ENCODE data around the gene OMP.
A peak's percentile ranks its signal among the peaks of the same experiment; 100 is the strongest.
"Not testable (repeated sequence)": the region's sequence is repeated elsewhere in the genome, so short reads cannot be mapped to it uniquely, and the experiment has no call there.

Gene OMP, protein sequence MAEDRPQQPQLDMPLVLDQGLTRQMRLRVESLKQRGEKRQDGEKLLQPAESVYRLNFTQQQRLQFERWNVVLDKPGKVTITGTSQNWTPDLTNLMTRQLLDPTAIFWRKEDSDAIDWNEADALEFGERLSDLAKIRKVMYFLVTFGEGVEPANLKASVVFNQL

DNA sequence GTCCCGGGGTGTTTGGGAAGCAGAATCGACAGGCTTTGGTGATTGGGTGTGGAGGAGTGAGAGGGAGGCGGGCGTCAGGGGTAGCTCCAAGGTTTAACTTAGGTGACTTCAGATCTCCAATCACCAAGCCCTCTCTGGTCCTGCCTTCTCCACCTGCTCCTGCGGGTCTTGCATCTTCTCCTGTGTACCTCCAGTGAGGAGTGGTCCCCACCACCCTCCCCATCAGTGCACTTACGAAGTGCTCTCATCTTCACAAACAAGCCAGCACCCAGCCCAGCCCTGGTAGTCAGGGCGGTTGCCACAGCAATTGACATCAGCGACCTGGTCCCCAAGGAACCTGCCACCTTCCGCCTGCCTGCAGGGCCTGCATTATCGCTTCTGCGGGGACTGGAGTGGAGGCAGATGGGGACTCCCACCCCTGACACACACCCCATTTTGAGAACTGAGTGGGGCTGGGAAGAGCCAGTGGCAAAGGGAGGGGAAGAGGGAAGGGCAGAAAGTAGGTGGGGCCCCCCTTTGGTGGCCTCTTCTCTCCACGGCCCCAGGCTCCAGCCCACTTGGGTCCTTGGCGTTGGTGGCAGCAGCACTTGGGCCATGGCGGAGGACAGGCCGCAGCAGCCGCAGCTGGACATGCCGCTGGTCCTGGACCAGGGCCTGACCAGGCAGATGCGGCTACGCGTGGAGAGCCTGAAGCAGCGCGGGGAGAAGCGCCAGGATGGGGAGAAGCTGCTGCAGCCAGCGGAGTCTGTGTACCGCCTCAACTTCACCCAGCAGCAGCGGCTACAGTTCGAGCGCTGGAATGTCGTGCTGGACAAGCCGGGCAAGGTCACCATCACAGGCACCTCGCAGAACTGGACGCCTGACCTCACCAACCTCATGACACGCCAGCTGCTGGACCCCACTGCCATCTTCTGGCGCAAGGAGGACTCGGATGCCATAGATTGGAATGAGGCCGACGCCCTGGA is at the start of gene OMP:
Gene OMP, plus strand, starts transcription at position 595 of the 965 bp plus-strand sequence. Its CDS starts 0 bp downstream, at position 595.
- DNase-seq, result no peak

DNA sequence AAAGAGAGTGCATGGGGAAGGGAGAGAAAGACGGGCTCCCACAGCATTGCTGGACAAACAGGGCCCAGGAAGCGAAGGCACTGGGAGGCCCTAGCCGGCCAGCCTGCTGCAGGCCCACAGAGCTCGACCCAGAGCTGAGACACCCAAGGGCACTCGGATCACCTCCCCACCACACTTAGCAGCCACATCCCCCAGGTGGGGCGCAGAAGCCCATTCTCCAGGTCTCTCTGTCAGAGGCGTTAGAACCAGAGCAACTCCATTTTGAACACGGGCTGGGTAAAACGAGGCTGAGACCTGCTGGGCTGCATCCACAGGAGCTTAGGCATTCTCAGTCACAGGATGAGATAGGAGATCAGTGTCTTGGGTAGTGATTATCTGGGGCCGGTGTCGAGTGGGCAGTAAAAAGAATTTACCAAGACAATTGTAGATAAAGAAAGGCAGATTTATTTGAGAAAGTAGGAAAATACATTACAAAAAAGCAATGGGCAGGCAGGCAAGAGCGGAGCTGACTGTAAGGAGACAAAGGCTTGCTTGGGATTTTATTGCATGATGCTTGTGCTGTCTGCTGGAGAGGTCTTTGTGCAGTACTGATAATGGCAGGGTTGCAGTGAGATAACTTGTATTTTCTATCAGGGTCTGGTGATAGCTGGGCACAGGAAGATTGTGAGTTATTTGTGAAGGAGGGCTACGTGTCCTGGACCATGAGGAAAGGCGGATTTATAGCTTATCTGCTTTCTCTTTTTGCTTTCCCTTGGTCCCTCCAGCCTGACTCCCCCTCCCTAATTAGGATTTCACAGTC is 49.2 kb upstream of the OMP start:
- DNase-seq, result no peak

DNA sequence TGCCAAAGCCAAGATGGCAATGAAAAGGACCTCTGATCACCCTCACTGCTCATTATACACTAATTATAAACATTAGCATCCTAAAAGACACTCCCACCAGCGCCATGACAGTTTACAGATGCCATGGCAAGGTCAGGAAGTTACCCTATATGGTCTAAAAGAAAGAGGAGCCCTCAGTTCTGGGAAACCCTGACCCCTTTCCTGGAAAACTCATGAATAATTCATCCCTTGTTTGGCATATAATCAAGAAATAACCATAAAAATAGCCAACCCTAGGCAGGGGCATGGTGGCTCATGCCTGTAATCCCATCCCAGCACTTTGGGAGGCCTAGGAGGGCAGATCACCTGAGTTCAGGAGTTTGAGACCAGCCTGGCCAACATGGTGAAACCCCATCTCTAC is 48.6 kb upstream of the OMP start:
- no peak for DNase-seq

DNA sequence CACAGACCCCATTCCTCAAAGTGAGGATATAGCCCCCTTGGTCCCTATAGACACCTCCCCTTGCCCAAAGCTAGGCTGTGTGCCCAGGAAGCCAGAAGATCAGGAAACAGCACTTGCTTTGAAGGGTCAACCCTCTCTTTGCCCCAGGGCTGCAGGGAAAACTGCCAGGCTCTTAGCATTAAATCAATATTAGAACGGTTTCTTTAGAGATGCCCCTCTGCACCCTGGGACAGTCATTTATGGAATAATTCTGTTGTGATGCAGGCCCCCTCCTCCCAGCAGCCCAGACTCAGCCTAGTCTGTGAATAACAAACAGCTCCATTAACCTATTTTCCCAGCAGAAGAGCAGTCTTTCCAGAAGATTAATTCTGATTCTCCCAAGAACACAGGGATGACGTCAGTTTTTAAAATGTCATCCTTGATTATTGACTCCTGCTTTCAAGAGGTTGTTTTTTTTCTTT is 47.5 kb upstream of the OMP start:
- no peak for DNase-seq

DNA sequence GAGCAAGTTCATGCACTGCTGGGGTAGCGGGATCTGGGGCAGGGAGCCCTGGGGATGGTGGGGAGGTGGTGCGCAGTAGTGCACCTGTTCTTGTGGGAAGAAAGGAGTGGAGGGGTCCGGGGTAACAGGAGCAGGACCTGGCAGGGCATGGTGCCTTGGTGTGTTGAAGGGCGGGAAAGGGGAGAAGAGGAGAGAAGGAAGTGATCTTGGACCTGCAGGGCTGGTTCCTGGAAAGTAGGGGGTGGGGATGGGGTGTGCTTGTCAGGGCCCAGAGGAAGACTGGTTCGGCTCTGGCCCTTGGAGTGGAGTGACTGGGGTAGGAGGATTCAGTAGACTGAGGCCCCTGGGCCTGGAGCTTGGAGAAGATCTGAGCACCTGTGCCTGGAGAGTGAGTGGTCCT is 46.7 kb upstream of the OMP start:
- no peak for DNase-seq

DNA sequence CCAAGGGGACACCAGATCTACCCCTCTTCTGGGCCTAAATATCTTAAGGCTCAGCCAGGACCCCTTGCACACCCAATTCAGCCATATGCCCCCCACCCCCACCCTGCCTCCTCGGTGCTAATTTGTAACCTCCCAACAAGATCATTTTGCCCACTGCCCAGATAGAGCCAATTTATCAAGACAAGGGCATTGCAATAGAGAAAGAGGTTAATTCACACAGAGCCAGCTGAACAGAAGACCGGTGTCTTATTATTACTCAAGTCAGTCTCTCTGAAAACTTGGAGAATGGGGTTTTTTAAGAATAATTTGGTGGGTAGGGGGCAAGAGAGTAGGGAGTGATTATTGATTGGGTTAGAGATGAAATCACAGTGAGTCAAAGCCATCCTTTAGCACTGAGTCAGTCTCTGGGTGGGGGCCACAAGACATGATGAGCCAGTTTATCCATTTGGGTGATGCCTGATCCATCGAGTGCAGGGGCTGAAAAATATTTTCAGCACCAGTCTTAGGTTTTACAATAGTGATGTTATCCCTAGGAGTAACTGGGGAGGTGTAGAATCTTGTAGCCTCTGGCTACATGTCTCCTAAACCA is 45.7 kb upstream of the OMP start:
- no peak for DNase-seq

DNA sequence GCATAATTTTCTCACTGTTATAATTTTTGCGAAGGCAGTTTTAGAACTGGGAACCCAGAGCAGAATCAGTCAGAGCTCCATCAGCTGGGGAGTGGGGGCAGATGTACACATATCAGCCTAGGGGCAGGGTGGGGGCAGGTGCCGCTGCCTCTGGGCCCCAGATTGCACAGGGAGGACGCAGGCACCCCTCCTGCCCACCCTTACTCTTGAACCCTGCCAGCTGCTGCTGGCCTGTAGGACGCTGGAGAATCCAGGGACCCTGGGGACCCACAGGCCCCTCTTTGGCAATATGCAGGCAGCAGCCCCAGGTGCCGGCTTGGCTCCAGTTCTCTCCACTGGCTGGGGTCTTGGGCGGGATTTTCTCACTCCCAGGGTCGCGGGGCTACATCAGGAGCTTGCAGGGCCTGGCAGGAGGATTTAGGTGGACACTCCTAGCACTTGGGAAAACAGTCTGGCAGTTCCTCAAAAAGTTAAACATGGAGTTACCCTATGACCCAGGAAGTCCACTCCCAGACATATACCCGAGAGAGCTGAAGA is 44.6 kb upstream of the OMP start:
- DNase-seq, result no peak

DNA sequence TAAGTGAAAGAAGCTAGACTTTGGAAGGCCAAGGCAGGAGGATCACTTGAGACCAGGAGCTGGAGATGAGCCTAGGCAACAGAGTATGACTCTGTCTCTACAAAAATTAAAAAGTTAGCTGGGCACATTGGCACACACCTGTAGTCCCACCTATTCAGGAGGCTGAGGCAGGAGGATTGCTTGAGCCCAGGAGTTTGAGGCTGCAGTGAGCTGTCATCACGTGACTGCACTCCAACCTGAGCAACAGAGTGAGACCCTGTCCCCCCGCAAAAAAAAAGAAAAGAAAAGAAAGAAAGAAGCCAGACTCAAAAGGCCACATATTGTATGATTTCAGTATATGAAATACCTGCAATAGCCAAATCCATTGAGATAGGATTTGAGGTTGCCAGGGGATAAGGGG is 43.7 kb upstream of the OMP start:
- no peak for DNase-seq

DNA sequence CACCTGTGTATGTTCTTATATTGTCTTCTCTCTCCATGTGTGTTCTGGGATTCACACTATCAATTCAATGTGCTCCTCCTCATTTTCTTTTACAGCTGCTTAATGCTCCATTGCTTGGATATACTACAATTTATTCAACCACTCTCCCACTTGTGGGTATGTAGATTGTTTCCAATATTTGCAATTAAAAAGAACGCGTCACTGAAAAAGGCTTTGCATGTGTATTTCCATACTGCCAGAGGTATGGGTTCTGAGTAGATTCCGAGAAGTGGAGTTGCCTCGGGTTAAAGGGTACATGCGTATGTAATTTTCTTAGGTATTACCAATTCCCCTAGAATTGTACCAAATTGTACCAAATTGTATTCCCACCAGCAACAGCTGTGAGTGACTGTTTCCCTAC is 42.8 kb upstream of the OMP start:
- DNase-seq, result no peak

DNA sequence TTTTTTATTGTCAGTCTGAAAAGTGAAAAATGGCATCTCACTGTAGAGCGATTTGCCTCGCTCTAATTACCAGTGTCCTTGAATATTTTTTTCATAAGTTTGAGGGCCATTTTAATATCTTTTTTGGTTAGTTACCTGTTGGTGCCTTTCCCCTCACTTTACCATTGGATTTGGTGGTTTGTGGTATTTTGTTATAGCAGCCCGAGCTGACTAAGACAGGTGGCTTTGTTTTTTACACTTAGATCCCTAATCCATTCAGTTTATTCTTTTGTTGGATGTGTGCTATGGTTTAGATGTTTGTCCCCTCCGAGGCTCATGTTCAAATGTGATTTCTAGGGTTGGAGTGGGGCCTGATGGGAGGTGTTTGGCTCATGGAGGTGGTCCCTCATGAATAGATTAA is 42.4 kb upstream of the OMP start:
- DNase-seq, result no peak

DNA sequence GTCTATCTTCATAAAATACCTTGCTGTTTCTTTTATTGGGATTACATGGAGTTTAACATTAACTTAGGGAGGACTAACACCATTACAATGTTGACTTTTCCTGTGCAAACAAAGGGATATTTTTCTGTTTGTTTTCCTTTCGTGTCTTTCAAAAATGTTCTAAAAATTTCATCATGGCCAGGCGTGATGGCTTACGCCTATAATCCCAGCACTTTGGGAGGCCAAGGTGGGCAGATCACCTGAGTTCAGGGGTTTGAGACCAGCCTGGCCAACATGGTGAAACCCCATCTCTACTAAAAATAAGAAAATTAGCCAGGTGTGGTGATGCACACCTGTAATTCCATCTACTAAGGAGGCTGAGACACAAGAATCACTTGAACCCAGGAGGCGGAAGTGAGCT is 41.4 kb upstream of the OMP start:
- DNase-seq, result not testable (repeated sequence)

DNA sequence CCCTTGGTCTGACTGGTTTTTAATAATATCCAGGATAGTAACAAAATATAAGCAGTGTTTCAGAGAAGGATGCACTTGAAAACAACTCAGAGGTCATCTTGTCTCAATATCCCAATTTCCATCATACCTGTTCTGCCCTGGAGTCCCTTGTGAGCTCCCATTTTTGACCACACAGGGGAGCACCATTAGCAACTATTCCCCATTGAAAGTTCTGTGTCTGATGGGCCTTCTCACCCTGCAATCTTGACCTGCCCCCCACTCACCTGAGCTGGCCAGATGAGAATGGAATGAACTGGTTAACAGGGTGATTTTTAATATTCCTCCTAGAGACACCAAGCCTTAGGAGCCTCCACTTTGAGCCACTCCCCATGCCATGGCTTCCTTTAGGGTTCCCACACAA is 39.7 kb upstream of the OMP start:
- no peak for DNase-seq

DNA sequence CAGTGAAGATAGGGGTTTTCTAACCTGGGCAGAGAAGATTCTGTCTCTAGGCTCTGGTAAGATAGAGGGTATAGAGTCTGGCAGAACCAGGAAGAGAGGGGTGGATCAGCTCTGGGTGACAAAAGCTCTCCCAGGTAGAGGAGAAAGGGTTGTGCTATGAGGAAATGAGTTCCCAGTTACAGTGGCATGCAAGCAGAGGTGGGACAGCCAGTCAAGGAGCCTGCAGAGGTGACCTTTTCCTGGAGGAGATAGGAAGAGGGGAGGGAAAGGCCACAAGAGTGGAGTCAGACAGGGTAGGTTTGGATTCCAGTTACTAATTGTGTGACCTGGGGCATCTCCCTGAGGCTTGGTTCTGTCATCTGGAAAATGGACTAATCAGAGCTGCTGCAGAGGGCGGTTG is 39.2 kb upstream of the OMP start:
- DNase-seq, result no peak

DNA sequence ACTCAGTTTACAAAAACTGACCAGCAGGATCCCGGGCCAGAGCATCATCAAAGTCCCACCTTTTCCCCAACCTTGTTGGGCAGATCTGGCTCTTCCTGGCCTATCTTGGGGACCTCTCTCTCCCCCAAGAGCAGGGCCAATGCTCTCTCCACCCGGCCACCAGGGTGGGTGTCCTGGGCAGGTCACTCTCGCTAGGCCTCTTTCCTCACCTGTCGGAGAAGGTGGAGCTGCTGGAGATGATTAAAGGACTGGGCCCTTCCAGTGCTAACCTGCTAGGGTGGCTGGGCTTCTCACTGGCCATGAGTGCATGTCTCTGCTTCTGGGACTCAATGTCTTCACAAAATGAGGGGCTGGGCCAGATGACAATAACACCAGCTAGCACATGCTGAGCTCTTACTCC is 38.8 kb upstream of the OMP start:
- DNase-seq, result no peak

DNA sequence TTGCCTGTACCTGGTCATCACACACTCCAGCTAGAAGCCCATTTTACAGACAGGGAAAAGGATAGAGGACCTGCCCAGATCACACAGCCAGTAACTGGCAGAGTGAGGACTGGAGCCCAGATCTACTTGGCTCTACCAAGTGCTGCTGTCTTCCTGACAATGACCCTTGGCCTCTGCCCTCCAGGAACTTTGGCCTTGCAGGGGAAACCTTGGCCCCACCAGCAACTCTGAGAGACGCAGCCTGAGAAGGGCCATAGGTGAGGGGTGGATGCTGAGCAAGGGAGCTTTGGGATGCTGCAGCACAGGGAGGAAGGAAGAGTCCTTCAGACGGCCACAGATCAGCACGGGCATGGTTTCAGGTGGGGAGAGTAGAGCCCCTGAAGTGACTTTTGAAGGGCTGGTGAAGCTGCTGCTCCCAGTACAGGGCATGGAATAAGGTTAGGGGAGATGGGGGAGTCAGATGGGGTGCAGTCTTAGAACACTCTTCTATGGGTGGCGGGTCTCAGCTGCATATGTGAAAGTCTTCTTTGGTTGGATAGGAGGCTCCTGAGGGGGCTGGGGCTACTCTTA is 37.9 kb upstream of the OMP start:
- no peak for DNase-seq

DNA sequence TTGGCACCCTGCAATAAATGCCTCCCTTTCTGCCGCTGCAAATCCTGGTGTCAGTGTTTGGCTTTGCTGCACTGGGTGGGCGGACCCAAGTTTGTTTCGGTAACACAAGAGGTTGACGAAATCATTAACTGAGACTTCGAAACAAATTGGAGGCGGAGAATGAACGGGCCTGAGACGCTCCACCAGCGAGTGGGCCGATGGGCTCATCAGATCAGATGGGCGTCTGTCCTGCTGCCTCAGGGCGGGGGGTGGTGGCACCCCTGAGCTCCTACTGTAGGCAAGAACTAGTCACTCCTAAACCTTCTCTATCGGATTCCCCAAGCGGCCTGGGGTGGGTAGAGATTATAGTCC is 36.8 kb upstream of the OMP start:
- no peak for DNase-seq

DNA sequence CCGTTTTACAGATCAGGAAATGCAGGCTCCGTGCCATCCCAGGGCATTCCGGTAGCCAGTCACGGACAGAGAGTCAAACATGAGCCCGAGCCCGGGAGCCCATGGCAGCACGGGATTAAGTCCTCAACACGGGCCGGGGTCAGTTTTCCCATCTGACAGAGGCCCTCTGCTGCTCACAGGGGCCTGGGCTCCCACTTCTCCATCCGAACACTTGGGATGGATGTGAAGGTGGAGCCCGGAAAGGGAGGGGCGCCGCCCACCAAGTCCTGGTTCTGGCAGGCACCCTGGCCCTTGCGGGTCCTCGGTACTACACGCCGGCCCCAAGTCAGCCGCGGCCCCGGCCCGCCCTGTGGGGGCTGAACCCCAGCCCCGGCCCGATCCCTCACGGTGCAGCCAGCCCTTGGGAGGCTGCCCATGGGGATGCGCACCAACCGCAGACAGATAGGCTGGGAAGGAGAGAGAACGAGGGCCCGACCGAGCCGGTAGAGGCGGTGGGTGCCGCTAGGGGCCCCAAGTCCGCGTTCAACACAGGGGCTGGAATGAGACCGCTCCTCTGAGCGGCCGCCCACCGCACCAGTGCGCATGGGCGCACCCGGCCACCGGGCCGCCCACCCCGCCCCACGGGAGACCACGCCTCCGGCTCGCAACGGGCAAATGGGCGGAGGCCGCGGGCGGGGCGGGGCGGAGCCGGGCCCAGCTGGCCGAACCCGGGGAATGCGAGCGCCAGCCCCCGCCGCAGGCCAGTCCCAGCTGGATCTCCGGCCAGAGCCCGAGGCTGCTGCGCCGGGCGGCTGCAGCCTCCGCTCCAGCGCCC is 36.2 kb upstream of the OMP start, which contains the start of gene CAPN5:
Gene CAPN5, plus strand, starts transcription at position 743 of the 814 bp plus-strand sequence. CDS start 17,916 bp downstream, outside the sequence.
- peak; percentile 74 for DNase-seq

DNA sequence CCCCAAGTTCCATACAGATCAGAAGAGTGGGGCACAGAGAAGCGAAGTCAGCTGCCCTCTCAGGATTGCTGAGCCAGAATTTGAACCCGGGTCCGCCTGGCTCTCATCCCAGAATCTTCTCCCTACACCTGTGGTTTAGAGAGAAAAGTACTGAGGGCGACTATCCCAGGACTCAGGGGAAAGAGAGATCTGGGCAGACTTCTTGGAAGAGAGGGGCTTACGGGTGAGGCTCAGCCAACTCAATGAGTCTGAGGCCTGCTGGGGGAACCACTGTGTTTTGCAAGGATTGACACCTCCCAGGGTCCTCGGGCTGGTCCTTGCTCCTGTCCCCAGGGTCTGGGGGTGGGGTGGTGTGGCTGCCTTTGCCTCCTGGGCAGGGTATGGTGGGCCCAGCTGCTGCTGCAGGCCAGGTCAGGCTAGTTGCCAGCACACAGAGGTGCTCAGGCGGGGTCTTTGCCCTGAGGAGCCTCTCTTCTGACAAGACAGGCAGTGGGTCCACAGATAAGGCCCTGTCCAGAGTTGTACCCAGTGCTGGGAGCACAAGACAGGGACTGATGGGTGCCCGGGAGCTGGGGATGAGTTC is 34.7 kb upstream of the OMP start:
- no peak for DNase-seq

DNA sequence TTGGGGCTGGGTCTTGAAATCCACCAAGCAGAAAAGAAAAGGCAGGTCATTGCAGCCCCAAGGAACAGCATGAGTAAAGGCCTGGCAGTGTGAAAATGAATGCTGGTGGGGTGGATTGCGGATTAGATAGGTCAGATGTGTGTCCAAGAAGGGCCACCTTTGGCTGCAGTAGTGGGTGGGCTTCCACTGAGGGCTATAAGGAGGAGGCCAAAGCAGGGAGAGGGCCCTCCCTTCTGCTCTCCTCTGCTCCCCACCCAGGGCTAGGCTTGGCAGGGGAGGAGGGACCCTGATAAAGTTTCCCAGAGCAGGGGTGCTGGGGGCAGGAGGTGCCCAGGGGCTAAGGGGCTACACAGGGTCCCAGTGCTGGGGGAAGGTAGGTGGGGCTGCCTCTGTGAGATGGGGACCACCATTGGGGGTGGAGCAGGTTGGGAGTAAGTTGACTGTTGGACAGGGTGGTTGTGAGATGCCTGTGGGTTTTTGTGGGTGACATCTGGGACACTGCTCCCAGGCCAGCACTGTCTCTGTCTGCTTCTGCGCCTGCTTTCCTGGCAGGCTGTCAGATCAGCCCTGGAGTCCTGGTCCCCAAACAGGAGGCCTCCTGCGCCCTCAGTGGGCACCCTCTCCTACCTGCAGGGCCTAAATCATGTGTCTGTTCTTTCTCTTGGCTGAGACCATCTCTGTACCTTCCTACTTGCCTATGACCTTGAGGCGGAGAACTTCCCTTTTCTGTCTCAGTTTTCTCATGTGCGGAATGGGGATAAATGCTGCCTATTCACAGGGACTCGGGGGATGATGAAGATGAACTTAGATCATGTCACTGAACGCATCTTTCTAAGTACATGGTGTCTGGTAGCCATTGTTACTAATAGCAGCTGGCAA is 33.9 kb upstream of the OMP start:
- DNase-seq, result no peak

DNA sequence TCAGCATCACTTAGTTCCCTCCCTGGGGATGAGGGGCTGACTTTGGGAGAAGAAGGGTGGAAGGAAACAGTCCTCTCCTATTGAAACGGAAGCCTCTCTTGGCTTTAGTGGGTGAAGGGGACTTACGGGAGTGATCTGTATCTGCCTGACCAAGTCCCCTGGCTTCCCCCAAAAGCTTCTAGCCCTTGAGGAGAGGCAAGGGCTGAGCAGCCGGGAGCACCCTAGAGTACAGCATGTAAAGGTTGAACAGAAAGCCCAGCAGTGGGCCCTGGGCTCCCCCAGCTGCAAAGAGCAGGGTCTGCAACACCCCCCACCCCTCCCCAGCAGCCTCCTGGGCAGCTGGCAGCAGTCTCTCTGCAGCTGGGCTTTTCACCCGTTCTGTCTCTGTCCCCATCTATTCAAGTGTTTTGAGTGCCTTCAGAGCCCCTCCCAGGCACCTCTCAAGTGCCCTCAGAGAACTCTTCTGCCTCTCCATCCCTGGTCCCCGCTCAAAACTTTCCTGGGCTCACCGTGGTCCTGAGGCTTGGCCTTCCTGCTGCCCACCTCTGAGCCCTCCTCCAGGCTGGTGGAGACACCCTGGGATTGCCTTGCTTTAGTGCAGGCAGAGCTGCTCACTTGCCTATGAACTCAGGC is 33.2 kb upstream of the OMP start:
- DNase-seq, result no peak
